HepG2 (cell line): ENCODE measurements around the gene PYGB. TPM values are rescaled to one million over a fixed set of nuclear protein-coding genes. Genes with fewer than 3 reads are reported as not detected.
A peak's percentile ranks its signal among the peaks of the same experiment; 100 is the strongest.

Source experiments
- ATM ChIP-seq: fragments of 450-650 bp; IDR thresholded peaks from 2 replicates; pipeline ENCODE4 v1.7.1; 2017; ENCODE audit warnings: mild to moderate bottlenecking, borderline replicate concordance
- GLI4 ChIP-seq: sonication (generic); formaldehyde crosslinking; IDR thresholded peaks from 2 replicates; pipeline ENCODE4 v1.5.1; 2020; ENCODE audit warnings: missing genetic modification reagents, mild to moderate bottlenecking, moderate library complexity, borderline replicate concordance
- JDP2 ChIP-seq: sonication (generic); formaldehyde crosslinking; IDR thresholded peaks from 2 replicates; pipeline ENCODE4 v1.8.1; 2022; ENCODE audit warnings: missing genetic modification reagents, borderline replicate concordance
- KLF6 ChIP-seq: IDR thresholded peaks from 2 replicates; pipeline ENCODE4 v1.8.0; 2016; ENCODE audit warnings: missing biosample characterization, missing genetic modification reagents
- KLF9 ChIP-seq: IDR thresholded peaks from 2 replicates; pipeline ENCODE4 v1.6.1; 2016; ENCODE audit warnings: low read depth
- ONECUT2 ChIP-seq: sonication (generic); formaldehyde crosslinking; IDR thresholded peaks from 2 replicates; pipeline ENCODE4 v1.4.0; 2020; ENCODE audit warnings: missing genetic modification reagents
- SMAD1 ChIP-seq: sonication (generic); formaldehyde crosslinking; IDR thresholded peaks from 2 replicates; pipeline ENCODE4 v1.4.0; 2020; ENCODE audit warnings: missing genetic modification reagents, low read depth, mild to moderate bottlenecking, borderline replicate concordance
- ZFP36 ChIP-seq: fragments of 150-350 bp; IDR thresholded peaks from 2 replicates; pipeline ENCODE4 v1.6.1; 2018; ENCODE audit warnings: borderline replicate concordance, low read length, low read depth; ENCODE audit not compliant: partially characterized antibody
- ZNF33A ChIP-seq: sonication (generic); formaldehyde crosslinking; IDR thresholded peaks from 2 replicates; pipeline ENCODE4 v1.5.1; 2020; ENCODE audit warnings: missing genetic modification reagents, mild to moderate bottlenecking, moderate library complexity, borderline replicate concordance
- ZNF510 ChIP-seq: sonication (generic); formaldehyde crosslinking; IDR thresholded peaks from 2 replicates; pipeline ENCODE4 v1.4.0; 2020; ENCODE audit warnings: low read depth, mild to moderate bottlenecking, missing genetic modification reagents
- ZNF563 ChIP-seq: sonication (generic); formaldehyde crosslinking; IDR thresholded peaks from 2 replicates; pipeline ENCODE4 v1.8.0; 2022; ENCODE audit warnings: mild to moderate bottlenecking, moderate library complexity, missing genetic modification reagents
- ZNF747 ChIP-seq: sonication (generic); formaldehyde crosslinking; IDR thresholded peaks from 2 replicates; pipeline ENCODE4 v1.8.1; 2023; ENCODE audit warnings: missing genetic modification reagents, mild to moderate bottlenecking, borderline replicate concordance
- ZNF75D ChIP-seq: sonication (generic); formaldehyde crosslinking; IDR thresholded peaks from 2 replicates; pipeline ENCODE4 v1.8.1; 2023; ENCODE audit warnings: missing genetic modification reagents, mild to moderate bottlenecking, borderline replicate concordance
- ZNF83 ChIP-seq: sonication (generic); formaldehyde crosslinking; IDR thresholded peaks from 2 replicates; pipeline ENCODE4 v1.4.0; 2020; ENCODE audit warnings: missing genetic modification reagents, mild to moderate bottlenecking, borderline replicate concordance
- polyA plus RNA-seq, 8 experiments: library from polyadenylated mRNA; depleted of rRNA in 3 of 8; stranded (reverse) in 7 of 8; unstranded in 1 of 8; fragments of >200 nt; fragmentation: Illumina TruSeq in 4 of 8; extraction: Trizol in 4 of 8; gene quantifications; 2 replicates each; pipeline versions ENCODE4 v1.2.1 to v1.2.3, GENCODE V29; 2011 to 2016; ENCODE audit warnings: low read depth in 4 of 8, missing spikeins in 1 of 8, mixed read lengths in 1 of 8; ENCODE audit not compliant: insufficient read depth in 1 of 8
- total RNA-seq, 5 experiments: library from RNA; depleted of rRNA; stranded (reverse); fragments of >200 nt; fragmentation: Illumina TruSeq; extraction: Trizol; gene quantifications; 2 replicates each; pipeline ENCODE4 v1.2.3, GENCODE V29; 2016; ENCODE audit warnings: low read depth in 1 of 5
- TF ChIP-seq, protein P1 (sequence below): sonication (generic); formaldehyde crosslinking; conservative IDR thresholded peaks from 2 replicates; pipeline ENCODE4 v1.4.0; 2020; ENCODE audit warnings: missing genetic modification reagents
- TF ChIP-seq, protein P2 (sequence below): sonication (generic); formaldehyde crosslinking; IDR thresholded peaks from 2 replicates; pipeline ENCODE4 v1.4.0; 2020; ENCODE audit warnings: missing genetic modification reagents
- TF ChIP-seq, protein P3 (sequence below): sonication (generic); formaldehyde crosslinking; IDR thresholded peaks from 2 replicates; pipeline ENCODE4 v1.4.0; 2020; ENCODE audit warnings: low read depth, missing genetic modification reagents
- TF ChIP-seq, protein P4 (sequence below): IDR thresholded peaks from 2 replicates; pipeline ENCODE4 v1.6.1; 2016; ENCODE audit warnings: low read depth

Gene PYGB
- total and polyA plus RNA-seq, 2 of the 13 experiments (the other 11 are each of a cell fraction or from before 2014, with no cell fraction given), result 24.2 to 86.3 TPM

DNA sequence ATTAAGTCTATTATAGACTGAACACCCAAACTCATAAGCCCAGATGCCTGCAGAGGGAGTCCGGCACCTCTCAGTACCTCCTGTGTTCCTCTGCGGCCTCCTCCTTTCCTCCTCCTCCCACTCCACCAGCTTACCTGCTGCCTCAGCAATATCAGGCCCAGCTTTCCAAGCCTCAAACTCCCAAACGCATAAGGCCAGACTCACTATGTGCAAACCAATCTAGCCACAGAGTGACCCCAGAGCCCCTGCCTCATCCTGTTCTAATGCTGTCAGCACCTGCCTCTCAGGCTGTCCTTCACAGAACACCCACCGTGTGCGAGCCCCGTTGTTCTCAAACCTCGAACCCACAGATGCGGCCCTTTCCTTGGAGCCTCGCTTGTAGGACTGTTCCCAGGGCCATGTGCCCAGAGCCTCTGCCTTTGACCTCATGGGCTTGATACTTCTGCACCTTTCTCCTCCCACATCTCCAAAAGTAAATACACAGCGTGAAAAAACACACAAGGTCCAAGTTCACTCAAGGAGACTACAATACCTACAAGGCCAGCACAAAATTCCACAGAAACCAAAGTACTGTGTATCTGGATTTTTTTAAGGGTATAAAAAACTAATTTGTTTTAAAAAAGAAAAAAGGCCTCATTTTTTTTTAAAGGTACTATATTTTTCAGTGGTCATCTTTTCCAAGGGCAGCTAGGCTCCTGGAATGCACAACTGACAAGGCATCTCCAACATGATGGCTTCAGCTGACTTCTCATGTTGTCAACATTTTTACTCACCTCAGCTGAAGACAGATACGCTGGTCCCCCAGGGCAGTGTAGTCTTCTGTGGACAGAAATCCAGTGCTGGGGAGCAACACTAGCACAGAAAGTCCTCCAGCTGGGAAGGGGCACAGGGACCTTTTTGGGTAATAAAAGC, 90.5 kb downstream of the PYGB start (continued):
- TF ChIP-seq ZNF747 (CRISPR knock-in tag) (0 out of 2 replicates have a peak, but pooled peaks have one; percentile 60), ATM (no peak), GLI4 (CRISPR knock-in tag) (peak; percentile 93), ZFP36 (no peak), SMAD1 (CRISPR knock-in tag) (0 out of 2 replicates have a peak, but pooled peaks have one; percentile 33), JDP2 (CRISPR knock-in tag) (no peak; the same call in 1 of the 2 replicates), KLF6 (peak; percentile 92), ZNF33A (CRISPR knock-in tag) (no peak), ZNF83 (CRISPR knock-in tag) (no peak), ONECUT2 (peak; percentile 73), ZNF75D (CRISPR knock-in tag) (no peak), KLF9 (CRISPR knock-in tag) (peak; percentile 95), ZNF563 (CRISPR knock-in tag) (peak; percentile 87), ZNF510 (CRISPR knock-in tag) (no peak)
- TF ChIP-seq, protein P1, sequence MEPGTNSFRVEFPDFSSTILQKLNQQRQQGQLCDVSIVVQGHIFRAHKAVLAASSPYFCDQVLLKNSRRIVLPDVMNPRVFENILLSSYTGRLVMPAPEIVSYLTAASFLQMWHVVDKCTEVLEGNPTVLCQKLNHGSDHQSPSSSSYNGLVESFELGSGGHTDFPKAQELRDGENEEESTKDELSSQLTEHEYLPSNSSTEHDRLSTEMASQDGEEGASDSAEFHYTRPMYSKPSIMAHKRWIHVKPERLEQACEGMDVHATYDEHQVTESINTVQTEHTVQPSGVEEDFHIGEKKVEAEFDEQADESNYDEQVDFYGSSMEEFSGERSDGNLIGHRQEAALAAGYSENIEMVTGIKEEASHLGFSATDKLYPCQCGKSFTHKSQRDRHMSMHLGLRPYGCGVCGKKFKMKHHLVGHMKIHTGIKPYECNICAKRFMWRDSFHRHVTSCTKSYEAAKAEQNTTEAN (CRISPR knock-in tag), result peak; percentile 49; the same call in 1 of the 2 replicates
- TF ChIP-seq, protein P2, sequence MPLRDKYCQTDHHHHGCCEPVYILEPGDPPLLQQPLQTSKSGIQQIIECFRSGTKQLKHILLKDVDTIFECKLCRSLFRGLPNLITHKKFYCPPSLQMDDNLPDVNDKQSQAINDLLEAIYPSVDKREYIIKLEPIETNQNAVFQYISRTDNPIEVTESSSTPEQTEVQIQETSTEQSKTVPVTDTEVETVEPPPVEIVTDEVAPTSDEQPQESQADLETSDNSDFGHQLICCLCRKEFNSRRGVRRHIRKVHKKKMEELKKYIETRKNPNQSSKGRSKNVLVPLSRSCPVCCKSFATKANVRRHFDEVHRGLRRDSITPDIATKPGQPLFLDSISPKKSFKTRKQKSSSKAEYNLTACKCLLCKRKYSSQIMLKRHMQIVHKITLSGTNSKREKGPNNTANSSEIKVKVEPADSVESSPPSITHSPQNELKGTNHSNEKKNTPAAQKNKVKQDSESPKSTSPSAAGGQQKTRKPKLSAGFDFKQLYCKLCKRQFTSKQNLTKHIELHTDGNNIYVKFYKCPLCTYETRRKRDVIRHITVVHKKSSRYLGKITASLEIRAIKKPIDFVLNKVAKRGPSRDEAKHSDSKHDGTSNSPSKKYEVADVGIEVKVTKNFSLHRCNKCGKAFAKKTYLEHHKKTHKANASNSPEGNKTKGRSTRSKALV (CRISPR knock-in tag), result peak; percentile 94
- TF ChIP-seq, protein P3, sequence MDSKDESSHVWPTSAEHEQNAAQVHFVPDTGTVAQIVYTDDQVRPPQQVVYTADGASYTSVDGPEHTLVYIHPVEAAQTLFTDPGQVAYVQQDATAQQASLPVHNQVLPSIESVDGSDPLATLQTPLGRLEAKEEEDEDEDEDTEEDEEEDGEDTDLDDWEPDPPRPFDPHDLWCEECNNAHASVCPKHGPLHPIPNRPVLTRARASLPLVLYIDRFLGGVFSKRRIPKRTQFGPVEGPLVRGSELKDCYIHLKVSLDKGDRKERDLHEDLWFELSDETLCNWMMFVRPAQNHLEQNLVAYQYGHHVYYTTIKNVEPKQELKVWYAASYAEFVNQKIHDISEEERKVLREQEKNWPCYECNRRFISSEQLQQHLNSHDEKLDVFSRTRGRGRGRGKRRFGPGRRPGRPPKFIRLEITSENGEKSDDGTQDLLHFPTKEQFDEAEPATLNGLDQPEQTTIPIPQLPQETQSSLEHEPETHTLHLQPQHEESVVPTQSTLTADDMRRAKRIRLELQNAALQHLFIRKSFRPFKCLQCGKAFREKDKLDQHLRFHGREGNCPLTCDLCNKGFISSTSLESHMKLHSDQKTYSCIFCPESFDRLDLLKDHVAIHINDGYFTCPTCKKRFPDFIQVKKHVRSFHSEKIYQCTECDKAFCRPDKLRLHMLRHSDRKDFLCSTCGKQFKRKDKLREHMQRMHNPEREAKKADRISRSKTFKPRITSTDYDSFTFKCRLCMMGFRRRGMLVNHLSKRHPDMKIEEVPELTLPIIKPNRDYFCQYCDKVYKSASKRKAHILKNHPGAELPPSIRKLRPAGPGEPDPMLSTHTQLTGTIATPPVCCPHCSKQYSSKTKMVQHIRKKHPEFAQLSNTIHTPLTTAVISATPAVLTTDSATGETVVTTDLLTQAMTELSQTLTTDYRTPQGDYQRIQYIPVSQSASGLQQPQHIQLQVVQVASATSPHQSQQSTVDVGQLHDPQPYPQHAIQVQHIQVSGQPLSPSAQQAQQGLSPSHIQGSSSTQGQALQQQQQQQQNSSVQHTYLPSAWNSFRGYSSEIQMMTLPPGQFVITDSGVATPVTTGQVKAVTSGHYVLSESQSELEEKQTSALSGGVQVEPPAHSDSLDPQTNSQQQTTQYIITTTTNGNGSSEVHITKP, result 0 out of 2 replicates have a peak, but pooled peaks have one; percentile 62
- TF ChIP-seq, protein P4, sequence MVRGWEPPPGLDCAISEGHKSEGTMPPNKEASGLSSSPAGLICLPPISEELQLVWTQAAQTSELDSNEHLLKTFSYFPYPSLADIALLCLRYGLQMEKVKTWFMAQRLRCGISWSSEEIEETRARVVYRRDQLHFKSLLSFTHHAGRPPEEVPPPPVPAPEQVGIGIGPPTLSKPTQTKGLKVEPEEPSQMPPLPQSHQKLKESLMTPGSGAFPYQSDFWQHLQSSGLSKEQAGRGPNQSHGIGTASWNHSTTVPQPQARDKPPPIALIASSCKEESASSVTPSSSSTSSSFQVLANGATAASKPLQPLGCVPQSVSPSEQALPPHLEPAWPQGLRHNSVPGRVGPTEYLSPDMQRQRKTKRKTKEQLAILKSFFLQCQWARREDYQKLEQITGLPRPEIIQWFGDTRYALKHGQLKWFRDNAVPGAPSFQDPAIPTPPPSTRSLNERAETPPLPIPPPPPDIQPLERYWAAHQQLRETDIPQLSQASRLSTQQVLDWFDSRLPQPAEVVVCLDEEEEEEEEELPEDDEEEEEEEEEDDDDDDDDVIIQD, result 0 out of 2 replicates have a peak, but pooled peaks have one; percentile 51
